ENCODE data around the gene AFF2.
"Not testable (repeated sequence)": the region's sequence is repeated elsewhere in the genome, so short reads cannot be mapped to it uniquely, and the experiment has no call there.

Gene AFF2

GRCh38 chrX:148629434-148629833 lies 129.0 kb downstream of the AFF2 start:
- in situ Hi-C loops (cut with HindIII; ENCODE audit: low sequenced_read_pairs), result no loop called here

GRCh38 chrX:148632444-148632843 lies 132.0 kb downstream of the AFF2 start:
- in situ Hi-C loops (cut with HindIII; ENCODE audit: low sequenced_read_pairs), result no loop called here

GRCh38 chrX:148633218-148633908 lies 132.9 kb downstream of the AFF2 start:
- in situ Hi-C loops (cut with HindIII; ENCODE audit: low sequenced_read_pairs), result no loop called here

- in situ Hi-C loops (cut with HindIII; ENCODE audit: low sequenced_read_pairs), result no loop called here
These were observed 134.2 kb downstream of the AFF2 start for GRCh38 chrX:148634591-148634990.

GRCh38 chrX:148643460-148643859 lies 143.0 kb downstream of the AFF2 start:
- in situ Hi-C loops (cut with HindIII; ENCODE audit: low sequenced_read_pairs), result no loop called here

GRCh38 chrX:148647651-148648050 lies 147.2 kb downstream of the AFF2 start:
- in situ Hi-C loops (cut with HindIII; ENCODE audit: low sequenced_read_pairs), result no loop called here

- in situ Hi-C loops (cut with HindIII; ENCODE audit: low sequenced_read_pairs), result no loop called here
These were observed 148.9 kb downstream of the AFF2 start for GRCh38 chrX:148649145-148649795.

- in situ Hi-C loops (cut with HindIII; ENCODE audit: low sequenced_read_pairs), result no loop called here
These were observed 157.8 kb downstream of the AFF2 start for GRCh38 chrX:148658115-148658730.

GRCh38 chrX:148659481-148659880 lies 159.1 kb downstream of the AFF2 start:
- in situ Hi-C loops (cut with HindIII; ENCODE audit: low sequenced_read_pairs), result no loop called here

- in situ Hi-C loops (cut with HindIII; ENCODE audit: low sequenced_read_pairs), result no loop called here
These were observed 160.6 kb downstream of the AFF2 start for GRCh38 chrX:148661035-148661434.

GRCh38 chrX:148662014-148662413 lies 161.6 kb downstream of the AFF2 start:
- in situ Hi-C loops (cut with HindIII; ENCODE audit: low sequenced_read_pairs), result no loop called here

- in situ Hi-C loops (cut with HindIII; ENCODE audit: low sequenced_read_pairs), result no loop called here
These were observed 163.8 kb downstream of the AFF2 start for GRCh38 chrX:148664171-148664570.

- in situ Hi-C loops (cut with HindIII; ENCODE audit: low sequenced_read_pairs), result no loop called here
These were observed 164.6 kb downstream of the AFF2 start for GRCh38 chrX:148664995-148665394.

- in situ Hi-C loops (cut with HindIII; ENCODE audit: low sequenced_read_pairs), result not testable (repeated sequence)
These were observed 168.8 kb downstream of the AFF2 start for GRCh38 chrX:148669175-148669574.

- in situ Hi-C loops (cut with HindIII; ENCODE audit: low sequenced_read_pairs), result no loop called here
These were observed 169.9 kb downstream of the AFF2 start for GRCh38 chrX:148670277-148670676.

GRCh38 chrX:148672517-148672916 lies 172.1 kb downstream of the AFF2 start:
- in situ Hi-C loops (cut with HindIII; ENCODE audit: low sequenced_read_pairs), result no loop called here

- in situ Hi-C loops (cut with HindIII; ENCODE audit: low sequenced_read_pairs), result no loop called here
These were observed 181.2 kb downstream of the AFF2 start for GRCh38 chrX:148681605-148682004.

- in situ Hi-C loops (cut with HindIII; ENCODE audit: low sequenced_read_pairs), result no loop called here
These were observed 181.8 kb downstream of the AFF2 start for GRCh38 chrX:148682206-148682605.

- in situ Hi-C loops (cut with HindIII; ENCODE audit: low sequenced_read_pairs), result no loop called here
These were observed 191.0 kb downstream of the AFF2 start for GRCh38 chrX:148691456-148691855.

- in situ Hi-C loops (cut with HindIII; ENCODE audit: low sequenced_read_pairs), result no loop called here
These were observed 194.8 kb downstream of the AFF2 start for GRCh38 chrX:148695255-148695654.

- in situ Hi-C loops (cut with HindIII; ENCODE audit: low sequenced_read_pairs), result no loop called here
These were observed 197.8 kb downstream of the AFF2 start for GRCh38 chrX:148698221-148698620.

GRCh38 chrX:148700021-148700420 lies 199.6 kb downstream of the AFF2 start:
- in situ Hi-C loops (cut with HindIII; ENCODE audit: low sequenced_read_pairs), result no loop called here
